LNCAP (cell line): Measurements from ENCODE around the gene MUC22.

Source experiments
- TF ChIP-seq, protein P1 (sequence below): fragments of 450-650 bp; IDR thresholded peaks from 2 replicates; pipeline ENCODE4 v1.5.1; 2017; ENCODE audit warnings: mild to moderate bottlenecking

The MUC22 gene

DNA sequence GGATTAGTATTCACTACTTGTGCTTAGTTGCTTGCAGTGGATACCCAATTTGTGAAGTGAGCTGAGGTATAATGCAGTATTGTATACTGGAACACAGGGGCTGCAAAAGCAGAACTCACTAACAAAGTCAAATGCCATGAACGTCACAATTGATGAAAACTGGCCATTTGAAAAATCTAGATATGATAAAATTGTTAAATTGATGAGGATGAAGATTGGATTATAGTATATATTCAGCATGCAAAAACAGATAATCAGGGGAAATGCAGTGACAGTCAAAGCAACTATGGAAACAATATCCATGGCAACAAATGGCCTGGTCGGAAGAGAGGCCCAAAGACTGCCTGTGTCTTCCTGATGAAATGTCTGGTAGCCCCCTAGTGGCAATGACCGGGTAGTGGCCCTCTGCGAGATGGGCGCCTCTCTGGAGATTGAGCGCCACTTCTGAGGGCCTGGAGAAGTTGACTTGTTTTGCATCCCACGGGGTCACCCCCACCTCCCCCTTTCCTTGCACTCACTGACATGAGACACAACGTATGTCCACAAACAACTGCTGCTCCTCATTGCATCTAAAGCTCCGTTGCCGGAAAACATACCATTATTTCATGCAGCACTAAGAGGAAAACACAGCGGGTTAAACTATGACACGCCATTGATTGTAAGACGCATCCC, 58.5 kb downstream of the MUC22 start:
- TF ChIP-seq, protein P1, sequence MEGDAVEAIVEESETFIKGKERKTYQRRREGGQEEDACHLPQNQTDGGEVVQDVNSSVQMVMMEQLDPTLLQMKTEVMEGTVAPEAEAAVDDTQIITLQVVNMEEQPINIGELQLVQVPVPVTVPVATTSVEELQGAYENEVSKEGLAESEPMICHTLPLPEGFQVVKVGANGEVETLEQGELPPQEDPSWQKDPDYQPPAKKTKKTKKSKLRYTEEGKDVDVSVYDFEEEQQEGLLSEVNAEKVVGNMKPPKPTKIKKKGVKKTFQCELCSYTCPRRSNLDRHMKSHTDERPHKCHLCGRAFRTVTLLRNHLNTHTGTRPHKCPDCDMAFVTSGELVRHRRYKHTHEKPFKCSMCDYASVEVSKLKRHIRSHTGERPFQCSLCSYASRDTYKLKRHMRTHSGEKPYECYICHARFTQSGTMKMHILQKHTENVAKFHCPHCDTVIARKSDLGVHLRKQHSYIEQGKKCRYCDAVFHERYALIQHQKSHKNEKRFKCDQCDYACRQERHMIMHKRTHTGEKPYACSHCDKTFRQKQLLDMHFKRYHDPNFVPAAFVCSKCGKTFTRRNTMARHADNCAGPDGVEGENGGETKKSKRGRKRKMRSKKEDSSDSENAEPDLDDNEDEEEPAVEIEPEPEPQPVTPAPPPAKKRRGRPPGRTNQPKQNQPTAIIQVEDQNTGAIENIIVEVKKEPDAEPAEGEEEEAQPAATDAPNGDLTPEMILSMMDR, result peak; percentile 80

DNA sequence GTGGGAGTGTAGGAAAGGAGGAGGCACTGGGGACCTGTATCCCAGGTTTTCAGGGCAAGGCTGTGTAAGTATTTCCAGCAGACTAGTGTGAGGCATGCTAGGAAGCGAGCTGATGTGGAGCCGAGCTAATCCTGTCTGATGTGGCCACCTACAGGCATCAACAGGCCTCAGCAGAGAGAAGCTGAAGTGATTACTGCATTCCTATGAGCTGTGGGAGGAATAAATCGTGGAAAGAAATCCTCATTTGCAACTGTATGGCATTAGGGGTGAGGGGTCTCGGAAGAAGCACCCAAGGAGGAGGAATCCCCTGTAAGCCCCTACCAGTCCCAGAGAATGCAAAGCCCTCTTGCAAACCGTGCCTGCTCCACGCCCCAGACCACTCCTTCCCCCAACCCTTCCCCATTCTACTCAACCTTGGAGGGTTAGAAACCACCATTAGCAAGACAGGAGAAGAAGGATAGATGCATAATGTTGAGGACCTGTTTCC, 60.5 kb downstream of the MUC22 start:
- TF ChIP-seq, protein P1, result peak; percentile 43; the same call in 1 of the 2 replicates

DNA sequence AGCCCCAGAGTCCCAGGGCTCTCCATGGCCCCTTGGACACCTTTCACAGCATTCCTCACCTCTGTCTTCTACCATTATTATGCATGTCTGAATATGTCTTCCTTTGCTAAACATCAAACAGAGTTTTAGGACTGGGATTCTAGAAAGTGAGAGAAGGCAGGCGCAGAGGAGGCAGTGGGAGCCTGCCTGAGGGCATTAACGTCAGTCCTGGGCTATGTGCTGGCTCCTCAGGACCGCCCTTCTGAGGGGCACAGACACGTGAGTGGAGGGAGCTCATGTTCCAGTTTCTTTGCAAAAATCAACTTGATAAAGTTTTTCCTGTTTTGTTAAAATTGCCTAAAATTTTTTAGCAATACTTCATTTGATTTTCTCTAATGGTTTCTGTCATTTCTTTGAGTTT, 64.1 kb downstream of the MUC22 start:
- TF ChIP-seq, protein P1, result no peak

DNA sequence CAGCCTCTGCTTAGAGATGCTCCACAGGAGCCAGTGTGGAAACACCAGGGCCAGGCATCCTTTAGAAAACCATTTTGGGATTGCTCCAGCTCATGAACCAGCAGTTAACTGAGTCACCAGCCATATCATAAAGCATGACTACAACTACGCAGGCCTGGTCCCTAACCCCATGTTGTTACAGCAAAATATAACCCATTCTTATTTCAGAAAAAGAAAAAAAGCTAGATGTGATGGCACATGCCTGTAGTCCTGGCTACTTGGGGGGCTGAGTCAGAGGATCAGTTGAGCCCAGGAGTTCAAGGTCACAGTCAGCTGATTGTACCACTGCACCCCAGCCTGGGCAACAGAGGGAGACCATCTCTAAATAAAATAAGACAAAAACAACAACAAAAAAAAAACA, 65.3 kb downstream of the MUC22 start:
- TF ChIP-seq, protein P1, result no peak

DNA sequence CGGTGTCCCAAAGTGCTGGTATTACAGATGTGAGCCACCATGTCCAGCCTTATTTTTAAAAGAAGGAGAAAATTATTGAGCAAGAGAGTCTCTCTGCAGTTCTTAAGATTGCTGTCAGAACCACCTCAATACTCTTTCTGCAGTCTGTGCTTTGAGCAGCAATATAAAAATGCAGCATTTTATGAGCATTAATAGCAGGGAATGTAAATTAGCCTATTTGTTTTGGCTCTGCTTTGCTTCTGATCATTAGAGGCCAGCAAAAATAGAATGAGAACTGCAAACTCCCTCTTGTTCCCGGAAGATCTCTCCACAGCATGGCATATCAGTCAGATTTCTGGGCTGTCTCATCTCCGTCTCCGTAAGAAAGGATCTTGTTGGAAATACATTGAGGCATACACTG, 66.3 kb downstream of the MUC22 start:
- TF ChIP-seq, protein P1, result no peak

DNA sequence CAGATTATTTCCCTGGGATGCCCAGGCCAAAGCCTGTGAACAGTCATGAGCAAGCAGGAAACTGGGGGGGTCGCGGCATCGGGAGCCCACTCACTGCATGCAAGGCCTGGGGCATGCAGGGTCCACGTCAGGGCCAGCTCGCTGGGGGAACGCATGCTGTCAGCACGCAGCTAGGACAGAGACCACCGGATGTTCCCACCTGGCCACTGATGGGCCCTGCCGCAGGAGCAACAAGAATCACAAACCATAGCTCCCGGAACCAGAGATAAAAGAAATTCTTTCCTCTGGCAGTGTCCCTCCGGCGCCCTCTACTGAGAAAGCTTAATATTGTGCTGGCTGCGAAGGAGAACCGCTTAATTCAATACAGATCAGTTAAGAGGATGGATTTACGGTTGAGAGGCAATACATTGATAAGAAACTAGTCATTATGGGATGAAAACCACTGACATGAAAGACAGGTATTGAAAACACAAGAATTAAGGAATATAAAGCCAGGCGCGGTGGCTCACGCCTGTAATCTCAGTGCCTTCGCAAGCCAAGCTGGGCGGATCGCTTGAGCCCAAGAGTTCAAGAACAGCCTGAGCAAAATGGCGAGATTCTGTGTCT, 69.5 kb downstream of the MUC22 start:
- TF ChIP-seq, protein P1, result peak; percentile 85

DNA sequence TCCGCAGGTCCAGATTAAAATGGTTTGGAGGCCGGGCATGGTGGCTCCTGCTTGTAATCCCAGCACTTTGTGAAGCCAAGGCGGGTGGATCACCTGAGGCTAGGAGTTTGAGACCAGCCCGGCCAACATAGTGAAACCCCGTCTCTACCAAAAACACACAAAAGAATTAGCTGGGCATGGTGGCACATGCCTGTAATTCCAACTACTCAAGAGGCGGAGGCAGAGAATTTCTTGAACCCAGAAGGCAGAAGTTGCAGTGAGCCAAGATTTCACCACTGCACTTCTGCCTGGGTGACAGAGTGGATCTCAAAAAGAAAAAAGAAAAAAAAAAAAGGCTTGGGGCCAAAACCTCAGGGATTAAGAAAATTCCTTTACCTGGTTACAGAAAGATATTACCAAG, 71.6 kb downstream of the MUC22 start:
- TF ChIP-seq, protein P1, result no peak
